HG03354 (cell line): ENCODE measurements around the gene PSMB3.

Source experiments
- ATAC-seq: cut with Tn5 transposase; IDR thresholded peaks from one replicate; pipeline ENCODE4 v1.9.1; 2021; ENCODE audit warnings: mild to moderate bottlenecking; ENCODE audit not compliant: unreplicated experiment, poor library complexity, severe bottlenecking

Gene PSMB3

DNA sequence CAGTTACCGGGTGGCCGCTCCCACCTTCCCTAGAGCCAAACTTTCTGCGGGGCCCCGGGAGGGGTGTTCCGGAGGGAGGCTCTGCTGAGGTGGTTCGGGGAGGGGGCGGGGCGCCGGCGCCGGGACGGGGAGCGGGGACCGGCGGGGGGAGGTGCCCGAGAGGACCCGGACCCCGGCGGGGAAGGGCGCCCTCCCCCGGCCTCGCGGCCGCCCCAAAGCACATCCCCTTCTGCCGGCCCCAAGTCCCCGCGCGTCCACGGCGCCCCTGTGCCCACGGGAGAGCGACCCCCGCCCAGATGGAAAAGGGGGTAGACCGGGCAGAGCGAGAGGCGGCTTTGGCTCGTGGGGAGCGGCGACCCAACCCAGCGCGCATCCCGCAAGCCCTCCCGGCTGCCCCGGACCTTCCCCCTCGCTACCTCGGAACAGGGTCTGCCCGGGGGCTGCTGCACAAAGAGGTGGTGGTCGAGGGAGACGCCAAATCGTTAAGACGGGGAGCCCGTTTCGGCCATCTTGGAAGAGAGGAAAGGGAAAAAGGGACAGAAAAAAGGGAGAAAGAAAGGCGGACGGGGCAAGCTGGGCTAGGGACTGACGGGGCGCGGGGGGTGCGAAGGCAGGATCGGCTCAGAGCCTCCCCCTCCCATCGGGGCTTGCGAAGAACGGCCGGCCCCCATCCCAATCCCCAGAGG, 4.9 kb upstream of the PSMB3 start:
- no peak for ATAC-seq

DNA sequence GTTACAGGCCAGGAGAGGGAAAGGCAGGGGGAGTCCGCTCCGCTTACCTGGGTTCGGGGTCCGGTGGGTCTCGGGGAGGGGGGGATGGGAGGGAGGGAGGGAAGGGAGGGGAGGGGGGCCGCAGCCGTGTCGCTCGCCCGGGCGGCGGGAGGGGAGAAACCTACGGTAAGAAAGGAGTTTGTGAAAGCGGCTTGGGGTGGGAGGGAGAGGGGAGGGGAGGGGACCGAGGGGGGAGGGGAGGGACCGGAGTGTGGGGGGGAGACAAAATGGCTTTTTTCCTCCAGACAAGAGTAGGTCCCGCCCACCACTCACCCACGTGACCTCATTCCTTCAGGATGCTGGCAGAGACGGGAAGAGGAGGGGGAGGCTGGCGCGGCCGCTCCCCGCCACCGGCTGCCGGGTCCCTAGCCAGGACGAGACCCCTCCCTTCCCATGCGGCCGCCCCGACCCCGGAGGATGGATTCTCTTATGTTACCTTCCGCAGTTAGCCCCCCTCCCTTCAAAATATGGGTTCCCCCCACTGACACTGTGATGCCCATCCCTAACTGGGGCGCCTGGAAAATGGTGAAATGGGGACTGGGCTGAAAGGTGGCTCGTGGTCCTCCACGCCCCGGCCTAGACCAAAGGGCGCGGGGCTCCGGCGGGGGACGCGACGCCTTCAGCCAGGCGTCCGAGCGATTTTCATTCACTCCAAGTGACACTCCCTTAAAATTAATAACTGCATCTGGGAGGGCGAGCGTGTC, 4.2 kb upstream of the PSMB3 start, which contains the start of gene PCGF2:
TSS of gene PCGF2 (minus strand) at position 188 of the 743 bp plus-strand sequence. CDS start 7,934 bp downstream, outside the sequence.
- ATAC-seq = no peak

DNA sequence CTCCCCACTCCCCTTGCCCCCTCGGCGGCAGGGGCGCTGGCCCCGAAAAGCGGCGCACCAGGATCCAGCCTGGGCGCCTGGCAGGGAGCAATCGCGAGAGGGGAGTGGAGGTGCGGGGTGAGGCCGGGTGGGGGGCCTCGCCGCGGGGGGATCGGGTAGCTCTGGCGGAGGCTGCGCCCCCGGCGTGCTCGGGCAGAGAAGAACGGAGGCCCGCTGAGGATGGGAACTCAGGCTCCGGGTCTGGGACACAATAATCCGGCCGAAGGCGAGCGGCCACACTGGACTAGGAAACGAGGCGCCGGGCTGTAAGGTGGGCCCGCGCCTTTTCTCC, 3.7 kb upstream of the PSMB3 start:
- no peak for ATAC-seq

DNA sequence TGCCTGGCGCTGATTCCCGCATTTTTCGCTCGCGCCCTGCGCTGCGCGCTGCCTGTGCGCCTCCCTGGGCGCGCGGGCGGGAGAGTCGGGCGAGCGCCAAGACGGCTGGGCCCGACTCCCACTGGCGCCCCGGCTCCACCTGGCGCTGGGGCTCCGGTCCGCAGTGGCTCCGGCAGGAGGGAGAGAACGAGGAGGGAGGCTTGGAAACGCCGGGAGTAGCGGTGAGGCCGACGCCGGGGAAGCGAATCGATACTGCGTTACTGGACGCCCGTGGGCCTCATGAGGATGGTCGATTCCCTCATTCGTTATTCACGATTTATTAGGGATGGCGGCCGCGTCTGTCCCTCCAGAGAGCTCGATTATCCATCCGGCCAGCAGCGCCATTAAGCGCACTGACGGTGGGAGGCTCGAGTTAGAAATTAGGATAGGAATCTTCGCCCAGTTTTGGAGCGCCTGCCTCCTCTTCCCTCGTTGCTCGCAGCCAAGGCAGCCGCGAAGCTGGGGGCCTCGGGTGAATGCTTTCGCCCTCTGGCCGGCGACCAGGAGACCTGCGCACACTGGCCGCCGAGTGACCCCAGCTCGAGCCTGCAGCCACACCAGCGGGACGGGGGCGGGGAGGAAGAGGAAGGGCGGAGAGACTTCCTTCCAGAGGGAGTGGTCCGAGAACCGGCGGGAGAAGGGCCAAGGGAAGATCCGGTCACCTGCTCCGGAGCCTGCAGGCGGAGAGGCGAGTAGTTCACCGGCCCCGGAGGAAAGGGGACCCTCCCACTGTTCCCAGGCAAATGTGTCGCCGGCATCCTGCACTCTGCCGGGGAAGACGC, 3.1 kb upstream of the PSMB3 start:
- no peak for ATAC-seq

DNA sequence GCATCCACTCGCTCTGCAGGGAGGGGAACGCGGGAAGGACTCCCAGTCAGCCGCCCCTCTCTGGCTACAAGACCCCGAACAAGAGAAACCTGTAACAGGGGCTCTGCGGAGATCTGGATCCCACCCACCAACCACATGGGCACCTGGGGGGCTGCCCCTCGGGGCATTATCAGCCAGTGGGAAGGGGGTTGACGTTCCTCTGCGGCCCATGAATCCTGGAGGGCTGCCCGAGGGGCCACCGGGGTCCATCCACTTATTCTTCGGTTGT, 2.6 kb upstream of the PSMB3 start:
- ATAC-seq = no peak

DNA sequence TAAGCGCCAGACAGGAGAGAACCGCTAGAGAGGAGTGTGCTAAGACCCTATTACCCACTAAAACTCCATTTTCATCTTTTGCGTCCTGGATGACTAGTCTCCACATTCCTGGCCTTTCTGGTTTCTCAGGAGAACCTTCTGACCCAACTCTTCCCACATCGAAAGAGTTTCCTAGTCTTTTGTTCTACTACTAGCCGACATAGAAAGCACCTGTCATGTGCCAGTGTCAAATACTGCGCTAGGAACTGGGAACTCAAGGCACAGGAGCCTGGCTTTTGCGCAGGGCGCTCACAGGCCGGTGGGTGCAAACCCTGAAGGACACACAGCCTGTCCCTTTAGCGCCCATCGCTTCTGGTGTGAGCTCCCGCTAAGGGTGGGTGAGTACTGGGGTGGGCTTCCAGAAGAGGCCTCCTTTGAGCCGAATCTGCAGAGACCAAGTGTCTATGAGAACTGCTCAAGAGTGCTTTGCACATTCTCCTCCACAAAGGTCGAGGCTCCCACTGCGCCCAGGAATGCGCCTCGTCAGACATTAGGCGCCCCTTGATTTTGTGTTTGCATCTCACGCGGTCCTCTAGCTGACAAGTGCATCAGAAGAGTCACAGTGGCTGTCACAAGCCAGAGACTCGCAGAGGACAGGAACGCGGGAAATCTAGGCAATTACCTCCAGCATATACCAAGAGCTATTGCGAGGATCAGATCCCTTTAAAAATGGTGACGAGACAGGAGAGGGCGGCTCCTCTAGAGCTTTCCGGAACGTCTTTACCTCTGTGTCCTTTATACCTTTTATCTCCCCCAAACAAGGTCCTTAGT, 2.0 kb upstream of the PSMB3 start:
- no peak for ATAC-seq

DNA sequence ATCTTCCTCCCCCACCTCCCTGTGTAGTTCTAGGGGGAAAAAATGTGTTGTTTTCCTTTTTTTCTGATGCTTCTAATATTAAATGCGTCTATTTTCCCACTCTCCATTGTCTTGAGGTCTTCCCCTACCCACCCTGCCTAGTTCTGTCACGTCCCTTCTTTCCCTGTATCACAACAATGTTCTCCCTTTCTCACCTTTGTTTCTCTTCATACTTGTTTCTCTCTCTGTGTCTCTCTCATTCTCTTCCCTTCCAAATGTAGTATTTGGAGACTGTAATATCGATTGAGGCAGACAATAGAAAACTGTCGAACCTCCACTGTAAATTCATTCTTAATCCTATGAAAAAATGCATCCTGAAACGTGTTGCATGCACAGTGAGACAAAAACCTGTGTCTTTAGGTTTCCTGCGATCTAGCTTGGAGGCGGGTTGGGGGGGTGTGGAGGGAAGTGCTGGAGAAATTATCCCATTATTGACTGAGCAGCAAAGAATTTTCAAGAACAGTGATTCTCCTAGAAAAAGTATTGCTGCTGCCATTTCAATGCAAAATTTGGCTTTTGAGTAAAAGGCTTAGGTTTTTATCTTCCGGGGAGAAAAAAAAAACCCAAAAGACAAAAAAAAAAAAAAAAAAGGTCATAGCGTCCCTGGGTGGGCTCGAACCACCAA, 1.3 kb upstream of the PSMB3 start:
- no peak for ATAC-seq

DNA sequence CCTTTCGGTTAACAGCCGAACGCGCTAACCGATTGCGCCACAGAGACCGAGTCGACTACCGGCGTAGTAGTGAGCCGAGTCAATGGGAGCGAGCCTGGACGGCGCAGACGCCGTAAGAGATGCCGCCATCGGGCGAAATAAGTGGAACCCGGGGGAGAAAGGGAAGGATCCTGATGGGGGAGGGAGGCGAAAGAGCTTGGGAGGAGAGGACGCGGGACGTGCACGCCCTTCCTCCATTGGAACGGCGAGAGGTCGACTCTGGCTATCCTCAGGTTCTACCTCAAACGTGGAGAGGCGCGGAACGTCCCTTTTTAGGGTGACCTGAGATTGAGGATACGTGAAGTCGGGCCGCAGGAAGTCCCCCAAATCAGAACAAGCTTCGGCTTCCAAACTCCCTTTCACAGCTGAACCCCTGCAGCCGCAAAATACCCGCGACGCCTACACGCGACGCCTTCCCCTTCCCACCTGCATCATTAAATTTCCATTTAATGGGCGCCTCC, 683 bp upstream of the PSMB3 start:
- peak; percentile 37 for ATAC-seq

DNA sequence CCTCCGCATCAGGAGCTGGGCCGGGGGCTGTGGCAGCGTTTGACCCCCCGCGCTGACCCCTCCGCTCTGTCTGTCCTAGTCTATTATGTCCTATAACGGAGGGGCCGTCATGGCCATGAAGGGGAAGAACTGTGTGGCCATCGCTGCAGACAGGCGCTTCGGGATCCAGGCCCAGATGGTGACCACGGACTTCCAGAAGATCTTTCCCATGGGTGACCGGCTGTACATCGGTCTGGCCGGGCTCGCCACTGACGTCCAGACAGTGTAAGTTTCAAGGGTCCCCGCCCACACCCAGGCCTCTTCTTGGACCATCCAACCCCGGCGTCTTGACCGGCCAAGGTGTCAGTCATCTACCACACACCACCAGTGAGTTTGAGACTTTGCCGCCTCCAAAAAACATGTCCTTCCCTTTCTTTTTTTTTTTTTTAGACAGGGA, 548 bp downstream of the PSMB3 start:
- no peak for ATAC-seq

DNA sequence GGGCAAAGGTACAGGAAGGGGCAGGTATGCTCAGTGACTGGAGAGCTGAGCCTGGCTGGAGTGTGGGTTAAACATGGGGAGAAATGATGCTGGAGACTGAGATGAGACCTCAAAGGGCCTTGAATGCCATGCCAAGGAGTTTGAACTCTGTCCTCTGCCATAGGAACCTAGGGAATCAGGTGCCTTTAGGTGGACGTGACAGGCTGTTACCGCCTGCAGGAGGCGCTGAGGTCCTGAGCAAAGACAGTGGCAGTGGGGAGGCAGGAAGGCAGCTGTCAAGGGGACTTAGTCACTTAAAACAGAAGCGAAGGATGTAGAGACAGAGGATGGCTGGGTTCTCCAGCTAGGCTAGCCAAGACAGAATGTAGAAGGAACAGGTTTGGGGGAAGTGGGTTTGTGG, 9.1 kb downstream of the PSMB3 start:
- no peak for ATAC-seq

DNA sequence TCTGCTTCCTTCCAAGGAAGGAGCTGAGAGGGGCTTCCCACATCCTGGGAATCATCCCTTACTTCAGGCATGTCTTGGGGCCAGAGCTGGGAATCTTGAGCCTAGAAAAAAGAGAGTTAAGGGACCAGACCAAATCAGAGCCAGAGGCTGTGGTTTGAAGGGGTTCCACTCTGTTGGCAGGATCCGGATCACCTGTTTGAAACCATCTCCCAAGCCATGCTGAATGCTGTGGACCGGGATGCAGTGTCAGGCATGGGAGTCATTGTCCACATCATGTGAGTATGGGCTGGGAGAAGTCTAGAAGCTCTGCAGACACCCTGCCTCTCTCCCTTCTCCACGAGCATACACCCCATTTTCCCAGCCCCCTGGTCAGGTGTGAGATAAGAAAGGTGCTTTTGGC, 9.7 kb downstream of the PSMB3 start:
- no peak for ATAC-seq

DNA sequence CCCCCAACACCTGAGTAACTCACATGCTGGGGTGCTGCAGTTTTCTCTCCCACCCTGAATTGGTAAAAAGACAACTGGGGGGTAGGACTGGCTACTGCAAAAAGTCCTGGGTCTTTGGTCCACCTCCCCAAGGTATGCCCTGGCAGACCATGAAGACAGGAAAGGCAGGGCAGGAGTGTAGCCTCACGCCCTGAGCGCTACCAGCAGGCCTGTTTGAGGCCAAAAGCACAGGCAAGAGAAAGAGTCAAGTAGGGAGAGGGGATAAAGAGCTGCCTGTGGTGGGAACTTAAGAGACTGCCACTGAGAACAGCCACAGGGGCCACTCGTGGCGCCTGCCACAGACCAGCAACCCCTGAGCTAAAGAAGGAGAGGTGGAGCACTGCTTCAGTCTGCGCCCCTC, 13.8 kb downstream of the PSMB3 start:
- no peak for ATAC-seq

DNA sequence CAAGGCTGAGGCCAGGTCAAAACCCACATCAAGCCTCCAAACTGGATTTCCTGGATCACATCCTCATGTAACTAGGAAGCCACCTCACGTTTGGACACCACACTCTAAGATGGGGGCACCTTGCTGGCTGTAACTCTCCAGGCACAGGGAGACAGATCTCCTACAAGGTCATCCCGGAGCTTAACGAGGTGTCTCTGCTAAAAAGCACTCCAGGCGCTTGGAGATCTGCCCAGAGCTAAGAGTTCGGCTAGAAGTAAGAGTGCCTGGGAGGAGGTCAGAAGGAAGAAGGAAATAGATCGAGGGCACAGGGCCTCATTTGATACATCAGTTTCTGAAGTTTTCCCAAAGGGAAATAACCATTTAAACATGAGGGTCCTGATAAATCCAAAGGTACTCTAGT, 15.9 kb downstream of the PSMB3 start:
- no peak for ATAC-seq

DNA sequence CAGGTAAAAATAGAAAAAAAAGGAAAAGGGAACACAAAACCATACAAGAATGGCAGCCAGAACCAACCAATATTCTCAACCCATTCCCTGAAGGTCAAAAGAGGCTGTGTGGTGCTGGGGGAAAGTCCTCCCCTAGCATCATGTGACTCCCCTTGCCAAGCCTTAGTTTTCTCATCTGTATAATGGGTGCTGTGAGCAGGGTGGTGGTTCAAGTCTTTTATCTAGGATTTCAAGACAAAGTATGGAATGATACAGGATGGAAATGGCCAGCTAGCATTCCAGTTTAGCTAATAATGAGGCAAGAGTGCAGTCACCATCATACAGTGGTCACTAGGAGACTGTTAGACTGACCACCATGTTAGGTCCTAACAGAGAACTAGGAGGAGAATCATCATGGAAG, 20.7 kb downstream of the PSMB3 start:
- no peak for ATAC-seq

DNA sequence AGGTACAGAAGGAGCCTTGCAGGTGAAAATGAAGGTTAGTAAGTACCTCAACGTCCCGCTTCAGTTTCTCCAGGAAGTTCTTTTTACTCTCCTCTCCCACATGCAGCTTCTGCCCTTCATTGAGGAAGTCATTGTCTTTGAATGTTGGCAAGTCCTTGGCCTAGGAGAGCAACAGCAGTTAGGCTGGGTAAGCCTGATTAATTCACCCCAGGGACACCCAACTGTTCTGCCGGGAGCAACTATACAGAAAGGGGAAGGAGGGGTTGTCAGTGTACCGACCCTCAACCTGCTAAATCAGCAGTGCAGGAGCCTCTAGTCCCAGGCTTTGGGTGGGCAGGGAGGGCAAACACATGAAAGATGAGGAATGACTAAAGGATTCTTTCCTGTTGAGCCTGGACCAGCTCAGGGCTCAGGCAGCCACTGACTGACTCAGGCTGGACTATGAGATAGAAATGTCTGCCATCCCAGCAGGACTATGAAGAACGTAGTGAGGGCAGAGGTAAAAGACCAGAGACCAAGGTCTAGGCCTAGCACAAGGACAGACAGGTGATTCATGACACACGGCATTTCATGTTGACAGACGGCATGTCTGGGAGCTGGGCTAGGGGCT, 25.2 kb downstream of the PSMB3 start:
- ATAC-seq = no peak

DNA sequence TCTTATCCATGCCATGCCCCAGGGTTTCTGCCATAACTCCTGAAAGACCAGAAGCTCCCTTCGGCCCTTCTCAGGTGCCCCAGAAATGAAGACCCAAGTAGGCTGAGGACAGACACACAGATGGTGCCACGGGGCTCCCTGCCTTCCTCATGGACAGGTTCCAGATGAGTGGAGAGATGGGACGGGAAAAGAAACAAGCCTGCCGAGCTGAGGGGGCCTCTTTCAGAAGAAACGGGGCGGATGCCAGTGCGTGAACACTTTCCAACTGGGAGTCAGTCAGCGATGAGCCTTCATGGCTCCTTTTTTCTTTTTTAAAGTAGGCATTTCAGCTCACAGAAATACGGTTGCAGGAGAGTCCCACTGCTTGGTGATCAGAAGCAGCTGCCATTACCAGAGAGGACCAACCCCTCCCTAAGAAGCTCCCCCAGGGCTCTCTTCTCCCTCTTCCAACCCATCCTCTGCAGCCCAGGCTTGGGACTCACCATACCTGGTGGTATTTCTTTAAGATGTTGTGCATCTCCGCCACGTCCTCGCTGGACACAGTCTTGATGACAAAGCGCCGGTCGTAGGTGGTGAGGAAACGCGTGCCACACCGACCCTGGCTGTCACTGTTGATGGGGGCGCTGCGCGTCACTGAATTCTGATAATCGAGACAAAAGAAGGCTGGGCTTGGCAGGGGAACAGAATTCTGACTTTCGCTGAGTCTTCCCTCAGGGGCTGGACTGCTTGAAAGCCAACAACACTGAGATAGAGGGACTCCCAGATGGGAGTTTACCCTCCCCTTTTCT, 27.6 kb downstream of the PSMB3 start:
- no peak for ATAC-seq

DNA sequence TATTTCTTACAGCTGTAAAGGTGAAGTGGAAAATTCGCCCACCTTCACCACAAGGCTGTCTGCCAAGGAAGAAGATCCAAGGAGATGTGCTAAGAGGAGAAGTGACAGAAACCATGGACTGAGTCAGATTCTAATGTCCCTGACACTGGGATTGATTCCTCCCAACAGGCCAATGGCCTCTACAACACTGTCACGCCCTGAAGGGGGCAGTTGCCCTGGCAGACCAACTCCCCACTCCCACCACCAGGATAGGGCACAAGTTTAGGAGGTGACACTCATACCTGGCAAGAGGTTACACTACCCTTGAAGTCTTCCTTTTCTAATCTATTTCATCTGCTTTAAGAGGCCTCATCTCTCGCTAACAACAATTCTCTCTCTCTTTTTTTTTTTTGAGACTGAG, 30.7 kb downstream of the PSMB3 start:
- ATAC-seq = no peak

DNA sequence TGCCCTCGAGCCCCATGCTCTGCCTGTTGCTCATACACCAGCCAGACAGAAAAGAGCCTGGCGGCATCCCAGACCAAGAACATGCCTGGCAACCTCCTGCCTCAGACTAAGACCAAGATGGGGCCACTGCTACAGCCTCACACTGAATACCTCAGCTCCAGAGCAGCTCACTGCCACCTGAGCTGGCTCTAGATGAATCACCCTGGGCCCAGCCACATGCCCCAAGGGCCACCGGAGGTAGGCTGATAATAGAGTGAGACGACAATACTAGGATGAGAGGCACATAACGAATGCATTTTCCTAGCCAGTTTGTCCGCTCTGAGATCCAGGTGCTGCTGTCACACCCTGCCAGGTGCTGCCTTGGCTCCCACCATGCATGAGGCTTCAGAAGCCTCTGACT, 33.8 kb downstream of the PSMB3 start:
- ATAC-seq = no peak
